Measurements from ENCODE around the gene MCHR1. TPM values are rescaled to one million over a fixed set of nuclear protein-coding genes. Genes with fewer than 3 reads are reported as not detected.

Gene MCHR1
- total and polyA plus RNA-seq, 2 of the 13 experiments (the other 11 are each of a cell fraction or from before 2014, with no cell fraction given) = 0.40 to 0.83 TPM

GRCh38 chr22:40660730-40661129 lies 18.6 kb upstream of the MCHR1 start:
- ATAC-seq (no peak), FAIRE-seq (no peak), DNase-seq (ENCODE audit: low spot score) (no peak)
- Histone ChIP-seq H3K4me1 (ENCODE audit: insufficient read depth, low read length) (peaks cover 16% of the 10 kb centered on the region), H2AFZ (ENCODE audit: low read length) (no peak overlapping the region), H3K79me2 (ENCODE audit: insufficient read depth, low read length) (no peaks in the 10 kb centered on the region), H3K9ac (ENCODE audit: insufficient read depth, low read depth, low read length) (no peak overlapping the region), H3K9me3 (ENCODE audit: low read length) (no peaks in the 10 kb centered on the region), H3K4me2 (ENCODE audit: low read depth, low read length) (no peak overlapping the region), H3K27me3 (ENCODE audit: control insufficient read depth in 1 of 2, insufficient read depth in 2 of 2, low read length in 2 of 2) (no peaks in the 10 kb centered on the region; a peak in 1 of 5 replicates), H3K36me3 (replicated peaks in 1 of 2; ENCODE audit: control insufficient read depth in 1 of 2, insufficient read depth in 2 of 2, low read length in 2 of 2) (no peaks in the 10 kb centered on the region), H3K27ac (ENCODE audit: extremely low read length, insufficient read depth, low read length) (no peak overlapping the region), H3K4me3 (replicated peaks in 1 of 3; ENCODE audit: insufficient read depth in 1 of 3, low read depth in 2 of 3, low read length in 3 of 3) (no peak overlapping the region), H4K20me1 (ENCODE audit: insufficient read depth, low read length) (no peaks in the 10 kb centered on the region)
- CTCF ChIA-PET (ENCODE audit: low intra/inter-chr PET ratio, low total read pairs) = no interaction called here
- TF ChIP-seq CAMTA2 (CRISPR knock-in tag; IDR thresholded peaks at IDR 0.05; ENCODE audit: borderline replicate concordance) (no peak), ZKSCAN1 (IDR thresholded peaks at IDR 0.05; ENCODE audit: low read length) (no peak), KLF13 (CRISPR knock-in tag; IDR thresholded peaks at IDR 0.05) (no peak), ZBTB42 (CRISPR knock-in tag; IDR thresholded peaks at IDR 0.05) (no peak), SYNCRIP (IDR thresholded peaks at IDR 0.05; ENCODE audit: insufficient read depth, low read depth, low read length) (no peak), NCOA5 (CRISPR knock-in tag; IDR thresholded peaks at IDR 0.05) (no peak), ARID2 (CRISPR knock-in tag; IDR thresholded peaks at IDR 0.05; ENCODE audit: borderline replicate concordance) (no peak), MEF2D (CRISPR knock-in tag; IDR thresholded peaks at IDR 0.05) (no peak), ZNF678 (CRISPR knock-in tag; IDR thresholded peaks at IDR 0.05) (no peak), SP140L (CRISPR knock-in tag; IDR thresholded peaks at IDR 0.05; ENCODE audit: borderline replicate concordance) (no peak)
- TF ChIP-seq, protein P1, sequence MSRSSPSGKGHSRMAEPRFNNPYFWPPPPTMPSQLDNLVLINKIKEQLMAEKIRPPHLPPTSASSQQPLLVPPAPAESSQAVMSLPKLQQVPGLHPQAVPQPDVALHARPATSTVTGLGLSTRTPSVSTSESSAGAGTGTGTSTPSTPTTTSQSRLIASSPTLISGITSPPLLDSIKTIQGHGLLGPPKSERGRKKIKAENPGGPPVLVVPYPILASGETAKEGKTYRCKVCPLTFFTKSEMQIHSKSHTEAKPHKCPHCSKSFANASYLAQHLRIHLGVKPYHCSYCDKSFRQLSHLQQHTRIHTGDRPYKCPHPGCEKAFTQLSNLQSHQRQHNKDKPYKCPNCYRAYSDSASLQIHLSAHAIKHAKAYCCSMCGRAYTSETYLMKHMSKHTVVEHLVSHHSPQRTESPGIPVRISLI (CRISPR knock-in tag; IDR thresholded peaks at IDR 0.05; ENCODE audit: borderline replicate concordance) = no peak
- TF ChIP-seq, protein P2, sequence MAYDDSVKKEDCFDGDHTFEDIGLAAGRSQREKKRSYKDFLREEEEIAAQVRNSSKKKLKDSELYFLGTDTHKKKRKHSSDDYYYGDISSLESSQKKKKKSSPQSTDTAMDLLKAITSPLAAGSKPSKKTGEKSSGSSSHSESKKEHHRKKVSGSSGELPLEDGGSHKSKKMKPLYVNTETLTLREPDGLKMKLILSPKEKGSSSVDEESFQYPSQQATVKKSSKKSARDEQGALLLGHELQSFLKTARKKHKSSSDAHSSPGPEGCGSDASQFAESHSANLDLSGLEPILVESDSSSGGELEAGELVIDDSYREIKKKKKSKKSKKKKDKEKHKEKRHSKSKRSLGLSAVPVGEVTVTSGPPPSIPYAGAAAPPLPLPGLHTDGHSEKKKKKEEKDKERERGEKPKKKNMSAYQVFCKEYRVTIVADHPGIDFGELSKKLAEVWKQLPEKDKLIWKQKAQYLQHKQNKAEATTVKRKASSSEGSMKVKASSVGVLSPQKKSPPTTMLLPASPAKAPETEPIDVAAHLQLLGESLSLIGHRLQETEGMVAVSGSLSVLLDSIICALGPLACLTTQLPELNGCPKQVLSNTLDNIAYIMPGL (CRISPR knock-in tag; IDR thresholded peaks at IDR 0.05; ENCODE audit: borderline replicate concordance in 1 of 2, low read depth in 1 of 2) = no peak
- TF ChIP-seq, protein P3, sequence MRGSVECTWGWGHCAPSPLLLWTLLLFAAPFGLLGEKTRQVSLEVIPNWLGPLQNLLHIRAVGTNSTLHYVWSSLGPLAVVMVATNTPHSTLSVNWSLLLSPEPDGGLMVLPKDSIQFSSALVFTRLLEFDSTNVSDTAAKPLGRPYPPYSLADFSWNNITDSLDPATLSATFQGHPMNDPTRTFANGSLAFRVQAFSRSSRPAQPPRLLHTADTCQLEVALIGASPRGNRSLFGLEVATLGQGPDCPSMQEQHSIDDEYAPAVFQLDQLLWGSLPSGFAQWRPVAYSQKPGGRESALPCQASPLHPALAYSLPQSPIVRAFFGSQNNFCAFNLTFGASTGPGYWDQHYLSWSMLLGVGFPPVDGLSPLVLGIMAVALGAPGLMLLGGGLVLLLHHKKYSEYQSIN (CRISPR knock-in tag; IDR thresholded peaks at IDR 0.05; ENCODE audit: borderline replicate concordance) = no peak
- 85% methylated on average over 3 of the region's 3 CpGs for WGBS (ENCODE audit: low lambda C conversion rate)
- in situ Hi-C loops (cut with HindIII; ENCODE audit: extremely low pct_ligation_motif_present, low pct_unique_long_range_greater_than_20kb) (no loop called here), intact Hi-C loops (cut with micrococcal nuclease; ENCODE audit: unreplicated experiment) (no loop called here)
- POLR2A ChIA-PET = interaction anchor here (1.2 kb wide), 1 partner anchor 9 kb away, joined by 3 read pairs; no protein-coding TSS in a partner anchor
- BruUV-seq (replicated peaks) = no TSS peak

Data from HepG2 (cell line).